Measurements from ENCODE around the gene YWHAG.

GRCh38 chr7:76352193-76352592, 6.6 kb downstream of the YWHAG start:
- TF ChIP-seq, protein P1, sequence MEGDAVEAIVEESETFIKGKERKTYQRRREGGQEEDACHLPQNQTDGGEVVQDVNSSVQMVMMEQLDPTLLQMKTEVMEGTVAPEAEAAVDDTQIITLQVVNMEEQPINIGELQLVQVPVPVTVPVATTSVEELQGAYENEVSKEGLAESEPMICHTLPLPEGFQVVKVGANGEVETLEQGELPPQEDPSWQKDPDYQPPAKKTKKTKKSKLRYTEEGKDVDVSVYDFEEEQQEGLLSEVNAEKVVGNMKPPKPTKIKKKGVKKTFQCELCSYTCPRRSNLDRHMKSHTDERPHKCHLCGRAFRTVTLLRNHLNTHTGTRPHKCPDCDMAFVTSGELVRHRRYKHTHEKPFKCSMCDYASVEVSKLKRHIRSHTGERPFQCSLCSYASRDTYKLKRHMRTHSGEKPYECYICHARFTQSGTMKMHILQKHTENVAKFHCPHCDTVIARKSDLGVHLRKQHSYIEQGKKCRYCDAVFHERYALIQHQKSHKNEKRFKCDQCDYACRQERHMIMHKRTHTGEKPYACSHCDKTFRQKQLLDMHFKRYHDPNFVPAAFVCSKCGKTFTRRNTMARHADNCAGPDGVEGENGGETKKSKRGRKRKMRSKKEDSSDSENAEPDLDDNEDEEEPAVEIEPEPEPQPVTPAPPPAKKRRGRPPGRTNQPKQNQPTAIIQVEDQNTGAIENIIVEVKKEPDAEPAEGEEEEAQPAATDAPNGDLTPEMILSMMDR (conservative IDR thresholded peaks at IDR 0.05; ENCODE audit: low read depth in 2 of 2), result no peak
- TF ChIP-seq EZH2phosphoT487 (IDR thresholded peaks at IDR 0.05; ENCODE audit: unreplicated experiment) (no peak), POLR2AphosphoS5 (IDR thresholded peaks at IDR 0.05; ENCODE audit: low read depth) (no peak), EZH2 (IDR thresholded peaks at IDR 0.05; ENCODE audit: low read depth, unreplicated experiment) (no peak), STAT1 (IDR thresholded peaks at IDR 0.05; ENCODE audit: unreplicated experiment) (no peak), REST (IDR thresholded peaks at IDR 0.05; ENCODE audit: unreplicated experiment) (no peak)
